GM19238 (cell line): Measurements from ENCODE around the gene ODC1.

Experiments used
- DNase-seq: peaks from one replicate; pipeline ENCODE4 v3.0.0; 2011; ENCODE audit warnings: low spot score; ENCODE audit not compliant: insufficient read length

ODC1 gene

DNA sequence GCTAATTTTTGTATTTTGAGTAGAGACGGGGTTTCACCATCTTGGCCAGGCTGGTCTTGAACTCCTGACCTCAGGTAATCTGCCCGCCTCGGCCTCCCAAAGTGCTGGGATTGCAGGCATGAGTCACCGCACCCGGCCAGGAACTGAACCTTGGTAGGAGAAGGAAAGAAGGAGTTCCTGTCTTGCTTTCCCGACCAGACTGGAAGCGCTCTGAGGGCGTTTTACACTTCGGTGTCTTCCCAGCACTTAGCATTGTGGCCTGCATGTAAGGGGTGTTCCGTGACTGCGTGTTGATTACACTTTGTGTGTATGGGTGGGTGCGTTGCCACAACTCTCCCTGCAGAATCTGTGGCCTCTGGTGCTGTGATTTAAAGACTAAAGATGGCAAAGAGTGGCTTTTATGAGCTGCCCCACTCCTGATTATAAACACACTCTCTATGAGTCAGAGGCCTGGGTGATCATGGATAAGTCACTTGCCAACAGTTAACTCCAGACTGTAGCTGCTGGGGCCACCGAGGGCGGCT is 46.0 kb downstream of the ODC1 start:
- no peak for DNase-seq

DNA sequence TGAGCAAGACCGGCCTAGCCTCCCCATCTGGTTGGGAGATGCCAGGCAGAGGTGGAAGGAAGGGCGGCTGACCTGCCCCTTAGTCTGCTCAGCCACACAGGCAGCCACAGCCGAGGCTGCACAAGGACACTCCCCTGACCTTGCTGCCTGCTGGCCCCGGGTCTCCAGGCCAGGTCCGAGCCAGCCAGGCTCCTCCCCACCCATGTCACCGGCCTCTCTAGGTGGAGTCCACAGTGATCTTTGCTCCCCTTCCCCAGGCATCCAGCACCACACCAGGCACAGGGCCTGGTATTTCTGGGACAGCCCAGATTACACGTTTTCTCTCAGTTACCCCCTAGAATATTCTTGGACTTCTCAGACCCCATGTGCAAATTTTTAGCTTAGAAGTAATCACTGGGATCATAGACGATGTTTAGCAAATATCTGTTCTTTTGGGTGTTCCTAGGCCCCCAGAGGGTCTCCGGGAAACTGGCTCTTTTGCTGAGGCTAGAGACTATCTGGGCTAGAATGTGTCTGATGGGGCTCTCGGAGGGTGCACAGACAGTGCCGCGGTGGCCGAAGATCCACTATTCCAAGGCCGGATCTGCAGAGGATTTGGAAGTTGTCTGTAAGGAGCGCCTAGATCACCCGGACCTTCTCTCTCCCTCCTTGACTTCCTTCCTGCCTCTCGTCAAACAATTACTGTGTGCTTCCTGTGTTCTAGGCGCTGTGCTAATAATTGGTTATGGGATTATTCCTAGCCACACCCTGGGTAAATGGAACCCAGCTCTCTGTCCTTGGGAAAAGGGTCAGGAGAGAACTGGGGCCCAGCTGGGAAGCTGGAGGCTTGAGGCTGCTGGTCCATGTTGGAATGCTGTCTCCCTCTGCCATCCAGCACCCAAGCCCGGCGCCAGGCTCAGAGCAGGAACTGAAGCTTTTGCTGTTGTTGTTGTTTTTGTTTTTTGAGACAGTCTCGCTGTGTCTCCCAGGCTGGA is 46.9 kb downstream of the ODC1 start:
- no peak for DNase-seq

DNA sequence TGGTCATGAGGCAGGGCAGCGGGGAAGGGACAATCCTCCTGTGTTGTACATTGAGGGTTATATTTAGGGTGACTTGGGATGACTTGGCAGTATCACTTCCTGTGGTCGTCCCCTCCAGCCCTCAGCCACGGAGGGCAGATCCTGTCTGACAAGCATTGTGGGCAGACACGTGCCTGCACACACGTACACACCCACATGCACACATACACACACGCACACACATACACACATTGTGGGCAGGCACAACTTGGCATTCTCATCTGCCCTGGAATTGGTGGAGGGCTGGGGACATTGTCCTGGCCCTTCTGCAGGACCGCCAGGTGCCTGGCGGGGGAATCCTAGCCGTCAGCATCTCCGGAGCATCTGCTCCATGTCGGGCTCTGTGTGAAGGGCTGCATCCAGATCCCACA is 47.6 kb downstream of the ODC1 start:
- no peak for DNase-seq

DNA sequence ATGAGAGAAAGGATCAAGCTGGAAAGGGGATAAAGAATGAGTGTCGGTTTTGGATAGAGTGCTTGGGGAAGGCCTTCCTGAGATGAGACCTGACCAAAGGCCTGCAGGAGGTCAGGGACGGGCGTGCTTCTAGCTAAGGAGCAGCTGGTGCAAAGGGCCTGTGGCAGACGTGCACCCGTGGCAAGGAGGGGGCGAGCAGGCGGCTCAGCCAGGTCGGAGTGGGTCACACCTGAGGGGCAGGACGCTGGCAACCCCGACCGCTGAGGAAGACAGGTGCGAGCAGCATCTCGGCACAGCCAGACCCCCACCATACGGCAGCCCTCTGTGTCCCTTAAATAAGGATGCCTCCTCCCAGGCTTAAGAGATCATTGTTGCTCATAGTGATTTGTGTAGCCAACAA is 48.1 kb downstream of the ODC1 start:
- DNase-seq: no peak

DNA sequence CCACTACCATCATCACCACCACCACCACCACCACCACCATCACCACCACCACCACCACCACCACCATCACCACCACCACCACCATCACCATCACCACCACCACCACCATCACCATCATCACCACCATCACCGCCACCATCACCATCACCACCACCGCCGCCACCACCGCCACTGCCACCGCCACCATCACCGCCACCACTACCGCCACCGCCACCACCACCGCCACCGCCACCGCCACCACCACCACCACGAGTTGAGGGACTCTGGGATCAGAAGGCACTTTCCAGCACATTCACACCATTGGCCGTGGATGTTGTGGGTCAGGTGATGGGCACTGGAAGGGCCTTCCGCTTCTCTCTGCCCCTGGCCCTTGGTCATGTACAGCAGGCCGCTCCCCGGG is 48.8 kb downstream of the ODC1 start:
- no peak for DNase-seq

- no peak for DNase-seq
Observed at GRCh38 chr2:10398496-10398895, 49.6 kb downstream of the ODC1 start.

- DNase-seq: no peak
Observed at GRCh38 chr2:10397878-10398277, 50.2 kb downstream of the ODC1 start.

GRCh38 chr2:10397297-10397875 is 50.7 kb downstream of the ODC1 start:
- DNase-seq: no peak

DNA sequence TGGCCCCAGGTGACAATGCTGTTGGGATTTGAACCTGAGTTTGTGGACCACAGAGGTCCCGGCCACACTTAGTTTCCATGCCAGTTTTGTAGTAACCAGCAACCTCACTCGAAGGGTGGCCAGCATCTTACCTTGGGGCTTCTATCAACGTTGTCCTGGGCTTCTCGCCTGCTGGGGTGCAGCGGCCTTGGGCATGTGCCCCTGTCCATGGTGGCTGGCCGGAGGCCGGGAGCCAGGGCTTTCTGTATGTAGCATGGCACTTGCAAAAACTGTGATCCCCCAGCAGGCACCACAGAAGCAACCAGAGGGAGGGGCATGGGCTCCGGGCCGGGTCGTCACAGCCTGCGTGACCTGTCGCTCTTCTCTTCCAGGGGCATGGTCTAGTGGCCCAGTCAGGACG is 51.7 kb downstream of the ODC1 start:
- DNase-seq: no peak

DNA sequence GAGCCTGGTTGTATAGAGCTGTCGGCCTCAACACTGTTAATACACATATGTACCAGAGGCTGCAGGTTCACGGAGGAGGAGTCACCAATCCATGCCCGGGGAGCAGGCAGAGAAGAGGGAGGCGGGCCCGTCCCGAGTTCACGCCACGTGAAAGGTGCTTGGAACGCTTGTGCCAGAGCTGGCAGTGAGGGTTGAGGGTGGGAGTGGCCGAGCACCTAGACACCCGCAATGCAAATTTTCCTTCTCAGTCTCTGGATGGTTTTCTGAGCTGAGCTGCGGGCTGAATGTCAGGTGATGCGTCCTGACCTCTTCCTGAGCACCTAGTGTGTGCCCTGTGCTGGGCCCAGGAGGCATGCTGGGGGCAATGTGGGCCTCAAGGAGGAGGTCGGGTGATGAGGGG is 52.2 kb downstream of the ODC1 start:
- DNase-seq: no peak

DNA sequence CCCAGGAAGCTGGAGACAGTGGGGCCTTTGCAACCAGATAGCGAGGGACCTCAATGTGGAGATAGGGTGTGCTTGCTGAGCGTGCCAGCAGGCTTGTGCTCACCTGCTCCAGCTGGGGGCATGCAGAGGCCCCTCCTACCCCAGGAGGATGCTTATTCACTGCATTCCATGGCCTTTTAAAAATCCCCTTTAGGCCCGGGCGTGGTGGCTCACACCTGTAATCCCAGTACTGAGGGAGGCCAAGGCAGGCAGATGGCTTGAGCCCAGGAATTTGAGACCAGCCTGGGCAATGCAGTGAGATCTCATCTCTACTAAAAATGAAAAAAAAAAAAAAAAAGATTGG is 54.5 kb downstream of the ODC1 start:
- no peak for DNase-seq

- DNase-seq: no peak
Observed at GRCh38 chr2:10392951-10393639, 55.0 kb downstream of the ODC1 start.

- no peak for DNase-seq
Observed at GRCh38 chr2:10392548-10392947, 55.6 kb downstream of the ODC1 start.

- no peak for DNase-seq
Observed at GRCh38 chr2:10392100-10392499, 56.0 kb downstream of the ODC1 start.

- no peak for DNase-seq
Observed at GRCh38 chr2:10390369-10390801, 57.7 kb downstream of the ODC1 start.
